Putamen (tissue), 1 donor: ENCODE measurements around the gene PTPRO.

Source experiments
- DNase-seq: peaks from one replicate; pipeline ENCODE4 v3.0.0-alpha.2; 2016; ENCODE audit warnings: low spot score

The PTPRO gene

GRCh38 chr12:15350643-15351042 lies 28.3 kb downstream of the PTPRO start:
- DNase-seq = no peak

GRCh38 chr12:15355766-15356165 lies 33.5 kb downstream of the PTPRO start:
- no peak for DNase-seq

DNA sequence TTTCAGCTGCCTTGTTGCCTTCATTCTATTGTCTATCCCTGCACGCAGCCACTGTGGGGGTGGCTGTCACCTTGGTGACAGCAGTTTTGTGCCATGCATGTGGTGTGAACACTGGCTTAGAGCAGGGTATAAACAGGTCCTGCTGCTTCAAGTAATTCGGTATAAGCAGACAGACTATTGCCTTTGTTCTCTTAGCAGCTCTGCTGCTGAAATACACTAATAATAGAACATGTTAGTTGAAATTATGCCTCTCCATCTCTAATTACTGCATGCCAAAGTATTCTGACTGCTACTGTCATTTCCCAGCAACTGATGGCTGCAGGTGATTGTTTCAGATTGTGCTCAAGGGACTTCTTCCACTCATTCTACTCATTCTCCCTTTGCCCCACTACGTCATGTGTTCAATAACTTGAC lies 34.6 kb downstream of the PTPRO start:
- no peak for DNase-seq

DNA sequence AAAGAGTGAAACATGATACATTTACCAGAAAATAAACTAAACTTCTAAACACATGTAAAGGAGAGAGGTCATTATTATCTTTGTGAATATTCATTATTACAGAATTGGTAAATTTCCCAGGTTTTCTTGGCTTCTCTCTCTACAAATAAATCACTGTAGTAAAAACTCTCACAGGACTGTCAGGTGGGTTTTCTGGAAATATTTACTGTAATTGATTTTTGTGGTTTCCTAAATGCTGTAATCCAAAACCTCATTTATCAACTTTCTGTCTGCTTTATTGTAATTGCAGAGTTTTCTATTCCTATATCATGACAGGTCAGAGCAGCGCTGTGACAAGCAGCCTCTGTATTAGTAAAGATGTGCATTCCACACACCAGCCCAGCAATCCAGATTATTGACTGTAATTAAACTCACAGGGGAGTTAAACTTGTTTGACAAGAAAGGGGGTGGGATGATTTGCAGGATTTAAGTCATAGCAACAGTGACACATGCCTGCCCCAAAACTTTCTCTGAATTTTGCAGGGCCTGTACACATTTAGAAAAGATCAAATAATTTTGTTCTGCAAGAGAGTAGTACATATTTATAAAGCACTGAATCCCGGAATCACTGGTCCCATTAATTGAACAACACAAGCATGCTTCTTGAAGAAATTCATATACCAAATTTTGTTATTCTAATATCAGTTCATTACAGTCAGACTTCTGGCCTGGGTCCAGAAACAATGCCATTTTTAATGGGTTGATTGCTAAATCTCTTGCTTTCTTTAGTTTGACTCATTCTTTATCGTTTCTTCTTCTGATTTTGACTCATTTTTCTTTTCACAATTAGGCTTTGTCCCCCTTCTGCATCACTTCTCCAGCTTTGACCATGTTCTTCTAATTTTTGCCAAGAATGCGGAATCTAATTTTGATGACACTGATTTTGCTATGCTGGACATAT lies 42.2 kb downstream of the PTPRO start:
- no peak for DNase-seq

GRCh38 chr12:15368812-15369211 lies 46.5 kb downstream of the PTPRO start:
- DNase-seq = no peak

GRCh38 chr12:15372352-15372751 lies 50.0 kb downstream of the PTPRO start:
- peak; percentile 23 for DNase-seq

GRCh38 chr12:15387772-15388171 lies 65.5 kb downstream of the PTPRO start:
- no peak for DNase-seq

- no peak for DNase-seq
These were observed 67.3 kb downstream of the PTPRO start for GRCh38 chr12:15389561-15389960.

DNA sequence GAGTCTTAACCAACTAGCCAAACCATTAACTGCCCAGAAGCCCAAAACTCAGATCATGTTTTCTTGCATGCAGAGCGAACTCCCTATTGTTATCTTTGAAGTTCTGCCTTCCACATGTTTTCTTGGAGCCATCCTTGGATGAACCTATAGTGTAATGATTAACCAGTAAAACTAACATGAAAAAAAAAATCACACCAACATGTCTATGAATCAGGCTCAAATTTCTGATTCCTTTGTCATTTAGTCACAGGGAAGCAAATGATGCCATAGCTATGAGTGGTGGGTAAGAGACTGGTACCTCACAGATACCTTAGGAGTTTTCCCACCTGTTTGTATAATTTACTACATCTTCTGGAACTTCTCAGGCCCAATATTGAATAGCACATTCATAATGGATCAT lies 70.7 kb downstream of the PTPRO start:
- DNase-seq = no peak

DNA sequence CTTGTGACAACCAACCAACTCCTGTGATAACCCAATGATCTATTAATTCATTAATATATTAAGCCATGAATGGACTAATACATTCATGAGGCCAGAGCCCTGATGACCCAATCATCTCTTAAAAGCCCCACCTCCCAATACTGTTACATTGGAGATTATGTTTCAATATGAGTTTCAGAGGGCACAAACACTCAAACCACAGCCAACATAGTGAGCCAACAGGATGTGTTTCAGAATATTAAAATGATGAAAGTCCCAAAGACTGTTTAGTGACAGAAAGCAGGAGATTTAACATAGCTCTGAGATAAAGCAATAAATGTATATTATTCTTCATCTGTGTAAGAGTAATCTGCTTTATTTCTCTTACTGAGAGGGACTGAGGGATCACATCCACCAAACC lies 71.7 kb downstream of the PTPRO start:
- DNase-seq = no peak

DNA sequence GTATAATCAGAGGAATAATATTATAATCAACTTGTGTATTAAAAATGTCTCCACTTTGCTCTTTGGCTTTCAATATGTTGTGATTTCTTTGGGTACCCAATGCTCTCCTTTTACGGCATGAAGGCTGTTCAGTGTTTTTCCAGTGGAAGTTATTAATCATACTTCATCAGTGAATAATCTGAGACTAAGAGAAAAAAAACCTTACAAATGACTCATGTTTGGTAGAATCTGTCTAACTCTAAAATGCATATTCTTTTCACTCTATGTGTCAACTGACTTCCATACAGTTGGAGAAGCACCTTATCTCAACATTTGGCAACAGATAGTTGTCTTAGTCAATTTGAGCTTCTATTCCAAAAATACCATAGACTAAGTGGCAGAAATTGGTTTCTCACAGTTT lies 82.2 kb downstream of the PTPRO start:
- DNase-seq = no peak

DNA sequence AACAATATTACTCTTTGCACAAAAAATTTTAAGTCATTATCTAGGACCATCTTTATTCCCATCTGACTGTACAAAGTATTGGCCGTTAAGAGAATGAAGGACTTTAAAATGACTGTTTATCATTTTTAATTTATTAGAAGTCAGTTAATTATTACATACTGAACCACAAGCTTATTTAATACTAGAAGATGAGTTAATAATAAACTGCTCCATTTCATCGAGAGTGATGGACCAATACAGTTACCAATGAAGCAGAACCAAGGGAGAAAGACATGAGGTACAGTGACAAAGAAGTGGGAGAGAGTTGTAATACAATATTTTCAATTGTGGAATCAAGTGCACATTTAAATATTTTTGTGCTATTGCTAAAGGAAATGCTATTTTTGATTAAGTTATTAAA lies 83.3 kb downstream of the PTPRO start:
- DNase-seq = no peak

- DNase-seq = no peak
These were observed 84.7 kb downstream of the PTPRO start for GRCh38 chr12:15407025-15407424.

- no peak for DNase-seq
These were observed 89.5 kb downstream of the PTPRO start for GRCh38 chr12:15411842-15412241.

DNA sequence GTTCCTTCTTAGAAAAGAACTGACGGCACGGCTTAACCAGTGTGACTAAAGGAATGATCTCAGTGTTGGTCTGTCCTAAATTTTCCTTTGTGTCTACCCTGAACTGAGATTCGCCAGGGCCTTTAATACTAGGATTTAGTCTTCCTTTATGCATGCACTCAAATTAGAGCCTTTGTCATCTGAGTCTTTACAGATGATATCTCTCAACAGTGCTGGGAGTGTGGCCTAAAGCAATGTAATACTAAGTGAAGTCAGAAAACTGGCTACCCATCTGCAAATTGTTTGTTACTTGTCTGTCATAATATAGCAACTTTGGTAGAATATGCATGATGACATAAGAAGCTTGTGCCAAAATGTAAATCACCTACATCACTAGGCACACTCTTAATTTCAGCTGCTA lies 95.4 kb downstream of the PTPRO start:
- no peak for DNase-seq

DNA sequence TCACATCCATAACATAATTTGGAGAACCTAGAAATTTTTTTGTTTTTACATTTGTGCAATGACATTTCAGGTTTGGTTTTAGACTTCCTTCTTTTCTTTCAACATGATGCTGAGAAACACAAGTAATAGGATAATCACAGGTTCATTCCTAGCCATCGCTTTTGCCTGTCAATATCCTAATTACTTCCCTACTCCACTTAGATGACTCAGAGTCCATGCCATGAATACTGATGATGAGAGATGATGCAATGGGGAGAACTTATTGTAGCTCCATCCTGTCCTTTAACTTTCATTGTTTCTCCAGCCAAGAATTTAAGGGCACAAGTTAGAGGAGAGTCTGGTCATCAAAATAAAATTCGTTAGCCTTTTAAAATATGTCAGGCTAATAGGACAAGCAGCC lies 101.3 kb downstream of the PTPRO start:
- no peak for DNase-seq

- DNase-seq = no peak
These were observed 105.6 kb downstream of the PTPRO start for GRCh38 chr12:15427913-15428312.

- no peak for DNase-seq
These were observed 106.3 kb downstream of the PTPRO start for GRCh38 chr12:15428632-15429031.

DNA sequence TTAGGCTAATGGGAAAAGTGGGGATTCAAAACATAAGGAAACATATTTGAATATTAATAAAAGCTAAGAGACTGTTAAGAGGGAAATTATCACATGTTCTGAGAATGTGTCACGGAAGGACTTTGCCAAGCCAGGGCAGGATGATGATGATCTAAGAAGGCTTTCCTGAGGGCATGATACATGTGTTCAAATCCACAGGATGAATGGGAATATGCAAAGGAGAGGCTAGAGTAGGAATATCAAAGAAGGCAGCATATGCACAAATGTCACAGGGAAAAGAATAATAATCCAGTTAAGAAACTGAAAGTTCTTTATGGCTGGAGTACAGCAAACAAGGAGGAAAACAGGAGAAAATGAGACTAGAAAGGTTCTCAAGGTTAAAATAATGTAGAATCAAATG lies 107.0 kb downstream of the PTPRO start:
- DNase-seq = no peak

GRCh38 chr12:15435597-15435996 lies 113.3 kb downstream of the PTPRO start:
- no peak for DNase-seq

DNA sequence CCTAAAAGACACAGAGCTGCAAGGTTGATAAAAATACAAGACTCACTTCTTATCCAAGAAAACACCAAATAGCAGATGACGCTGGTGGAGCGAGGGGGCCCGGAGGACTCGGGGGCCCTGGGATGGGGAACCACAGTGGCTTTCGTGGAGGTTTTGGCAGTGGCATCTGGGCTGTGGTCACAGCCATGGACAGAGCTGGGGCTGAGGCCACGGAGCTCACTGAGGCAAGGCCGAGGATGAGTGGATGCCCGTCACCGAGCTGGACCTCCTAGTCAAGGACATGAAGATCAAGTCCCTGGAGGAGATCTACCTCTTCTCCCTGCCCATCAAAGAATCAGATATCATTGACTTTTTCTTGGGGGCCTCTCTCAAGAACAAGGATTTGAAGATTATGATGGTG lies 117.2 kb downstream of the PTPRO start:
- no peak for DNase-seq

DNA sequence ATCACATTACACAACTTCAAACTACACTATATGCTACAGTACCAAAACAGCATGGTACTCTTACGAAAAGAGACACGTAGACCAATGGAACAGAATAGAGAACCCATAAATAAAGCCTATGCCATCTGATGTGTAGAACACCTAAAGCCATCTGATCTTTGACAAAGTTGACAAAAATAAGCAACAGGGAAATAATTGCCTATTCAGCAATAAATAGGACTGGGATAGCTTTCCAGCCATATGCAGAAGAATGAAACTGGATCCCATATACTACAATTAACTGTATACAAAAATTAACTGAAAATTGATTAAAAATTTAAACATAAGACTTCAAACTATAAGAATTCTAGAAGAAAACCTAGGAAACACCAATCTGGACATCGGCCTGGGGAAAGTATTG lies 120.7 kb downstream of the PTPRO start:
- DNase-seq = no peak

- DNase-seq = no peak
These were observed 121.3 kb downstream of the PTPRO start for GRCh38 chr12:15443611-15444010.

GRCh38 chr12:15444523-15444922 lies 122.2 kb downstream of the PTPRO start:
- no peak for DNase-seq
